ENCODE results near the gene EPB41L4A.

The EPB41L4A gene

GRCh38 chr5:112160652-112161391 lies 258.3 kb downstream of the EPB41L4A start (continued):
- peak; percentile 50; the same call in 1 of the 2 replicates for TF ChIP-seq ZBTB48 (tag by site-specific recombination; IDR thresholded peaks at IDR 0.05)
- TF ChIP-seq KLF10 (tag by site-specific recombination; IDR thresholded peaks at IDR 0.05): peak; percentile 77; the same call in 1 of the 2 replicates
- TF ChIP-seq ZNF341 (tag by site-specific recombination; IDR thresholded peaks at IDR 0.05; ENCODE audit: low read depth): no peak
- peak; percentile 94 for TF ChIP-seq SP7 (tag by site-specific recombination; IDR thresholded peaks at IDR 0.05)
- peak; percentile 88 for TF ChIP-seq ZNF335 (tag by site-specific recombination; conservative IDR thresholded peaks at IDR 0.05)
- TF ChIP-seq GLIS1 (tag by site-specific recombination; IDR thresholded peaks at IDR 0.05): peak; percentile 11; the same call in 1 of the 2 replicates
- 0 out of 2 replicates have a peak, but pooled peaks have one; percentile 57 for TF ChIP-seq ZBTB21 (tag by site-specific recombination; IDR thresholded peaks at IDR 0.05)
- peak; percentile 96 for TF ChIP-seq KLF17 (tag by site-specific recombination; IDR thresholded peaks at IDR 0.05)
- TF ChIP-seq ZNF692 (tag by site-specific recombination; IDR thresholded peaks at IDR 0.05): peak; percentile 93
- TF ChIP-seq ZNF404 (tag by site-specific recombination; IDR thresholded peaks at IDR 0.05): no peak
- no peak for TF ChIP-seq ZSCAN16 (tag by site-specific recombination; IDR thresholded peaks at IDR 0.05)
- 0 out of 2 replicates have a peak, but pooled peaks have one; percentile 29 for TF ChIP-seq WT1 (tag by site-specific recombination; IDR thresholded peaks at IDR 0.05)
- TF ChIP-seq, protein P1, sequence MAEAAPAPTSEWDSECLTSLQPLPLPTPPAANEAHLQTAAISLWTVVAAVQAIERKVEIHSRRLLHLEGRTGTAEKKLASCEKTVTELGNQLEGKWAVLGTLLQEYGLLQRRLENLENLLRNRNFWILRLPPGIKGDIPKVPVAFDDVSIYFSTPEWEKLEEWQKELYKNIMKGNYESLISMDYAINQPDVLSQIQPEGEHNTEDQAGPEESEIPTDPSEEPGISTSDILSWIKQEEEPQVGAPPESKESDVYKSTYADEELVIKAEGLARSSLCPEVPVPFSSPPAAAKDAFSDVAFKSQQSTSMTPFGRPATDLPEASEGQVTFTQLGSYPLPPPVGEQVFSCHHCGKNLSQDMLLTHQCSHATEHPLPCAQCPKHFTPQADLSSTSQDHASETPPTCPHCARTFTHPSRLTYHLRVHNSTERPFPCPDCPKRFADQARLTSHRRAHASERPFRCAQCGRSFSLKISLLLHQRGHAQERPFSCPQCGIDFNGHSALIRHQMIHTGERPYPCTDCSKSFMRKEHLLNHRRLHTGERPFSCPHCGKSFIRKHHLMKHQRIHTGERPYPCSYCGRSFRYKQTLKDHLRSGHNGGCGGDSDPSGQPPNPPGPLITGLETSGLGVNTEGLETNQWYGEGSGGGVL (tag by site-specific recombination; IDR thresholded peaks at IDR 0.05): no peak
- peak; percentile 80 for TF ChIP-seq ZNF843 (tag by site-specific recombination; IDR thresholded peaks at IDR 0.05)
- no peak for TF ChIP-seq ZNF174 (tag by site-specific recombination; IDR thresholded peaks at IDR 0.05)
- TF ChIP-seq ZNF24 (tag by site-specific recombination; IDR thresholded peaks at IDR 0.05): peak; percentile 92
- TF ChIP-seq, protein P2, sequence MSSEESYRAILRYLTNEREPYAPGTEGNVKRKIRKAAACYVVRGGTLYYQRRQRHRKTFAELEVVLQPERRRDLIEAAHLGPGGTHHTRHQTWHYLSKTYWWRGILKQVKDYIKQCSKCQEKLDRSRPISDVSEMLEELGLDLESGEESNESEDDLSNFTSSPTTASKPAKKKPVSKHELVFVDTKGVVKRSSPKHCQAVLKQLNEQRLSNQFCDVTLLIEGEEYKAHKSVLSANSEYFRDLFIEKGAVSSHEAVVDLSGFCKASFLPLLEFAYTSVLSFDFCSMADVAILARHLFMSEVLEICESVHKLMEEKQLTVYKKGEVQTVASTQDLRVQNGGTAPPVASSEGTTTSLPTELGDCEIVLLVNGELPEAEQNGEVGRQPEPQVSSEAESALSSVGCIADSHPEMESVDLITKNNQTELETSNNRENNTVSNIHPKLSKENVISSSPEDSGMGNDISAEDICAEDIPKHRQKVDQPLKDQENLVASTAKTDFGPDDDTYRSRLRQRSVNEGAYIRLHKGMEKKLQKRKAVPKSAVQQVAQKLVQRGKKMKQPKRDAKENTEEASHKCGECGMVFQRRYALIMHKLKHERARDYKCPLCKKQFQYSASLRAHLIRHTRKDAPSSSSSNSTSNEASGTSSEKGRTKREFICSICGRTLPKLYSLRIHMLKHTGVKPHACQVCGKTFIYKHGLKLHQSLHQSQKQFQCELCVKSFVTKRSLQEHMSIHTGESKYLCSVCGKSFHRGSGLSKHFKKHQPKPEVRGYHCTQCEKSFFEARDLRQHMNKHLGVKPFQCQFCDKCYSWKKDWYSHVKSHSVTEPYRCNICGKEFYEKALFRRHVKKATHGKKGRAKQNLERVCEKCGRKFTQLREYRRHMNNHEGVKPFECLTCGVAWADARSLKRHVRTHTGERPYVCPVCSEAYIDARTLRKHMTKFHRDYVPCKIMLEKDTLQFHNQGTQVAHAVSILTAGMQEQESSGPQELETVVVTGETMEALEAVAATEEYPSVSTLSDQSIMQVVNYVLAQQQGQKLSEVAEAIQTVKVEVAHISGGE (tag by site-specific recombination; conservative IDR thresholded peaks at IDR 0.05; ENCODE audit: low read depth): peak; percentile 57
- TF ChIP-seq, protein P3, sequence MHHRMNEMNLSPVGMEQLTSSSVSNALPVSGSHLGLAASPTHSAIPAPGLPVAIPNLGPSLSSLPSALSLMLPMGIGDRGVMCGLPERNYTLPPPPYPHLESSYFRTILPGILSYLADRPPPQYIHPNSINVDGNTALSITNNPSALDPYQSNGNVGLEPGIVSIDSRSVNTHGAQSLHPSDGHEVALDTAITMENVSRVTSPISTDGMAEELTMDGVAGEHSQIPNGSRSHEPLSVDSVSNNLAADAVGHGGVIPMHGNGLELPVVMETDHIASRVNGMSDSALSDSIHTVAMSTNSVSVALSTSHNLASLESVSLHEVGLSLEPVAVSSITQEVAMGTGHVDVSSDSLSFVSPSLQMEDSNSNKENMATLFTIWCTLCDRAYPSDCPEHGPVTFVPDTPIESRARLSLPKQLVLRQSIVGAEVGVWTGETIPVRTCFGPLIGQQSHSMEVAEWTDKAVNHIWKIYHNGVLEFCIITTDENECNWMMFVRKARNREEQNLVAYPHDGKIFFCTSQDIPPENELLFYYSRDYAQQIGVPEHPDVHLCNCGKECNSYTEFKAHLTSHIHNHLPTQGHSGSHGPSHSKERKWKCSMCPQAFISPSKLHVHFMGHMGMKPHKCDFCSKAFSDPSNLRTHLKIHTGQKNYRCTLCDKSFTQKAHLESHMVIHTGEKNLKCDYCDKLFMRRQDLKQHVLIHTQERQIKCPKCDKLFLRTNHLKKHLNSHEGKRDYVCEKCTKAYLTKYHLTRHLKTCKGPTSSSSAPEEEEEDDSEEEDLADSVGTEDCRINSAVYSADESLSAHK (tag by site-specific recombination; IDR thresholded peaks at IDR 0.05): peak; percentile 36; the same call in 1 of the 2 replicates
- no peak for TF ChIP-seq ZNF48 (tag by site-specific recombination; IDR thresholded peaks at IDR 0.05)
- no peak for TF ChIP-seq ZNF302 (tag by site-specific recombination; IDR thresholded peaks at IDR 0.05; ENCODE audit: low read depth)
- TF ChIP-seq KLF16 (tag by site-specific recombination; IDR thresholded peaks at IDR 0.05): peak; percentile 80
- TF ChIP-seq ZNF223 (tag by site-specific recombination; IDR thresholded peaks at IDR 0.05): 0 out of 2 replicates have a peak, but pooled peaks have one; percentile 7
- 0 out of 2 replicates have a peak, but pooled peaks have one; percentile 40 for TF ChIP-seq REST (tag by site-specific recombination; IDR thresholded peaks at IDR 0.05)
- TF ChIP-seq ZNF501 (tag by site-specific recombination; IDR thresholded peaks at IDR 0.05): peak; percentile 98
- TF ChIP-seq ZBTB20 (tag by site-specific recombination; IDR thresholded peaks at IDR 0.05): peak; percentile 32; the same call in 1 of the 2 replicates
- TF ChIP-seq ZSCAN23 (tag by site-specific recombination; IDR thresholded peaks at IDR 0.05): peak; percentile 74; the same call in 1 of the 2 replicates

All from HEK293 (cell line).